GM12801 (cell line): ENCODE results near the gene GPC6.

Experiments
- CTCF ChIP-seq: IDR thresholded peaks from one replicate; pipeline ENCODE4 v1.5.1; 2011; ENCODE audit warnings: control low read depth; ENCODE audit not compliant: insufficient read length; ENCODE audit errors: extremely low read depth

GPC6 gene

GRCh38 chr13:93936901-93937300, 710.3 kb downstream of the GPC6 start:
- TF ChIP-seq CTCF: no peak

DNA sequence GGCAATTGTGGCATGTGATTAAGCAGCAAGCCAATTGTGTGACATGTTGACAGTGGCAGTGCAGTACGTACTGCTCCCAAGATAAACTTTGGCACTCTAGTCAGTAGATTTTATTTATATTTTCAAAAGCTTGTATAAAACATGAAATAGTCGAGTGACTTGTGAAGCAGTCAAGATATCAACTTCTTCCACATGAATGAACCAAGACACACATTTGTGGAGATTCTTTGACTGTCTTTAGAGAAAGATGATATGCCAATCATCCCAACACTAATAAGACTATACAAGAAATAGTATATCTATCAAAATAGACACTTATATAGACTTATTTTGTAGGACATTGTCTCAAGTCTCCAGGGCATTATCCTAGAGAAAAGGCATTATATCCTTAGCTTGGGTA, 714.8 kb downstream of the GPC6 start:
- no peak for TF ChIP-seq CTCF

- TF ChIP-seq CTCF: no peak
Observed at GRCh38 chr13:93942016-93942415, 715.4 kb downstream of the GPC6 start.

DNA sequence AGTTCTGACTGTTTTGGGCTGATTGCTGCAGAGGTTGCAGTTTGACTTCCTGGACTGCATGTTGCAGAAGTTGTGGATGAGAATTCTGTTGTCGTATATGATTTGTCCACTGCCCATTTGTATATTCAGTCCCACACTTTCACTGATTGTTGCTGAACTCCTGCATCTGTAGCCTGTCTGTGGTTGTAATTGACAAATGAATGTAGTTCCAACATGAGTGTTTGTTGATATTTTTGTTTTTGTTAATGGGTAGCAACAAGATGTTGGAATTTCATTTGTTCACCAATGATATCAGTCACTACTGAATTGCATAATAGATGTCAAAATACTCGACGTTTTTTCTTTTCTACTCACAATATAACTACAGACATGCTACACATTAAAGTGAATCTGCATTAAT, 719.0 kb downstream of the GPC6 start:
- no peak for TF ChIP-seq CTCF

GRCh38 chr13:93946994-93947393, 720.4 kb downstream of the GPC6 start:
- no peak for TF ChIP-seq CTCF

- no peak for TF ChIP-seq CTCF
Observed at GRCh38 chr13:93947651-93948050, 721.0 kb downstream of the GPC6 start.

GRCh38 chr13:93948162-93948922, 721.7 kb downstream of the GPC6 start:
- TF ChIP-seq CTCF: no peak
